Upper lobe of left lung (tissue), 6 donors: ENCODE data around the gene ITGB1BP1. TPM values are rescaled to one million over a fixed set of nuclear protein-coding genes. Genes with fewer than 3 reads are reported as not detected.

Source experiments
- ATAC-seq, 2 donors: fragments of 200-7000 bp; cut with Tn5 transposase; one replicate each; pipeline ENCODE4 v1.9.1; 2022; ENCODE audit warnings: mild to moderate bottlenecking in 2 of 2, moderate library complexity in 2 of 2; ENCODE audit not compliant: low FRiP score in 2 of 2
- DNase-seq, 2 donors: peaks; one replicate each; pipeline ENCODE4 v3.0.0-alpha.2; 2019 to 2020
- H3K27ac ChIP-seq, 4 donors: fragments of 200-600 bp; sonication (generic); one replicate each; pipeline ENCODE4 v1.5.1; 2016 to 2019
- H3K27me3 ChIP-seq, 4 donors: fragments of 200-600 bp; sonication (generic); one replicate each; pipeline ENCODE4 v1.5.1; 2017 to 2019
- H3K36me3 ChIP-seq, 4 donors: fragments of 200-600 bp; sonication (generic); one replicate each; pipeline ENCODE4 v1.5.1; 2016 to 2019
- H3K4me1 ChIP-seq, 4 donors: fragments of 200-600 bp; sonication (generic); one replicate each; pipeline ENCODE4 v1.5.1; 2018 to 2019
- H3K4me3 ChIP-seq, 4 donors: fragments of 200-600 bp; sonication (generic); one replicate each; pipeline ENCODE4 v1.5.1; 2017 to 2019; ENCODE audit warnings: mild to moderate bottlenecking in 2 of 4, moderate library complexity in 1 of 4
- H3K9me3 ChIP-seq, 4 donors: fragments of 200-600 bp; sonication (generic); one replicate each; pipeline ENCODE4 v1.5.1; 2018 to 2019
- CTCF ChIP-seq, 6 experiments: fragments of 450-650 bp in 4 of 6; fragments of 200-600 bp in 2 of 6; sonication (generic) in 2 of 6; IDR thresholded peaks; one replicate each; pipeline ENCODE4 v1.5.1; 2016 to 2019; ENCODE audit warnings: antibody characterized with exemption in 6 of 6
- EP300 ChIP-seq, 4 donors: sonication (generic); formaldehyde crosslinking; IDR thresholded peaks; one replicate each; pipeline ENCODE4 v1.5.1; 2017; ENCODE audit warnings: antibody characterized with exemption in 4 of 4, control low read depth in 2 of 4
- POLR2A ChIP-seq, 4 donors: fragments of 450-650 bp; IDR thresholded peaks; one replicate each; pipeline ENCODE4 v1.5.1; 2016 to 2017; ENCODE audit warnings: antibody characterized with exemption in 4 of 4, mild to moderate bottlenecking in 2 of 4
- POLR2AphosphoS5 ChIP-seq, 2 donors: sonication (generic); formaldehyde crosslinking; IDR thresholded peaks; one replicate each; pipeline ENCODE4 v1.5.1; 2017; ENCODE audit warnings: antibody characterized with exemption in 2 of 2
- WGBS, 2 donors: methylation state at CpG; one replicate each; pipeline ENCODE4 v1.1.5; 2017 to 2018; 5-methylcytosine and 5-hydroxymethylcytosine counted together
- total RNA-seq, 6 donors: library from RNA; depleted of rRNA in 4 of 6; stranded (reverse); fragments of >200 nt in 4 of 6; gene quantifications; one replicate each; pipeline versions ENCODE4 v1.1.0 to v1.2.1, GENCODE V29; 2016 to 2021
- donor health status: DM: no; HTN: no; CAD: no; lungs with moderate emphysema.
- donor health status: DM: no; HTN: yes; CAD: no; lungs with severe emphysema.

Gene ITGB1BP1
- total RNA-seq, 6 donors from 2014 or later, result 25.1 to 87.2 (median 39.1) TPM

- ATAC-seq, result no peak
- Histone ChIP-seq H3K36me3 (peaks cover 0 to 61% (median 8%) of the 10 kb centered on the region in 4 donors), H3K27me3 (no peaks in the 10 kb centered on the region), H3K4me1 (no peaks in the 10 kb centered on the region), H3K27ac (no peak overlapping the region), H3K9me3 (no peaks in the 10 kb centered on the region), H3K4me3 (no peak overlapping the region)
- no peak for DNase-seq
- TF ChIP-seq CTCF (IDR thresholded peaks at IDR 0.05) (no peak), EP300 (IDR thresholded peaks at IDR 0.05) (no peak), POLR2AphosphoS5 (IDR thresholded peaks at IDR 0.05) (no peak), POLR2A (IDR thresholded peaks at IDR 0.05) (no peak)
- WGBS, 2 donors, result 73 to 85% methylated on average over 4 of the region's 4 CpGs
Measured at GRCh38 chr2:9364373-9364772, 59.0 kb downstream of the ITGB1BP1 start.

- Histone ChIP-seq H3K27me3 (no peaks in the 10 kb centered on the region), H3K4me1 (no peaks in the 10 kb centered on the region), H3K36me3 (peaks cover 0 to 64% (median 0%) of the 10 kb centered on the region in 4 donors), H3K27ac (no peak overlapping the region), H3K4me3 (no peak overlapping the region), H3K9me3 (no peaks in the 10 kb centered on the region)
- TF ChIP-seq POLR2AphosphoS5 (IDR thresholded peaks at IDR 0.05) (no peak), EP300 (IDR thresholded peaks at IDR 0.05) (no peak), CTCF (IDR thresholded peaks at IDR 0.05) (no peak), POLR2A (IDR thresholded peaks at IDR 0.05) (no peak)
- ATAC-seq (no peak), DNase-seq (no peak)
- WGBS, 2 donors, result 87 to 89% methylated on average over 2 of the region's 2 CpGs
Measured at GRCh38 chr2:9360701-9361100, 62.6 kb downstream of the ITGB1BP1 start.

GRCh38 chr2:9360110-9360509, 63.2 kb downstream of the ITGB1BP1 start:
- no peaks in the 10 kb centered on the region for H3K9me3 ChIP-seq
- TF ChIP-seq EP300 (IDR thresholded peaks at IDR 0.05), result no peak
- no peaks in the 10 kb centered on the region for H3K27me3 ChIP-seq
- DNase-seq, result no peak
- H3K4me3 ChIP-seq, result no peak overlapping the region
- H3K27ac ChIP-seq, result no peak overlapping the region
- no peaks in the 10 kb centered on the region for H3K4me1 ChIP-seq
- peaks cover 0 to 58% (median 0%) of the 10 kb centered on the region in 4 donors for H3K36me3 ChIP-seq
- WGBS, 2 donors, result 82 to 100% methylated on average over 1 of the region's 1 CpG
- ATAC-seq, result no peak

GRCh38 chr2:9359463-9359862, 63.9 kb downstream of the ITGB1BP1 start:
- TF ChIP-seq POLR2AphosphoS5 (IDR thresholded peaks at IDR 0.05) (no peak), EP300 (IDR thresholded peaks at IDR 0.05) (no peak), POLR2A (IDR thresholded peaks at IDR 0.05) (no peak), CTCF (IDR thresholded peaks at IDR 0.05) (no peak)
- no peaks in the 10 kb centered on the region for H3K4me1 ChIP-seq
- H3K27ac ChIP-seq, result no peak overlapping the region
- ATAC-seq (no peak), DNase-seq (no peak)
- no peaks in the 10 kb centered on the region for H3K27me3 ChIP-seq
- peaks cover 0 to 58% (median 0%) of the 10 kb centered on the region in 4 donors for H3K36me3 ChIP-seq
- no peaks in the 10 kb centered on the region for H3K9me3 ChIP-seq
- 92 to 97% methylated on average over 4 of the region's 4 CpGs for WGBS, 2 donors
- no peak overlapping the region for H3K4me3 ChIP-seq

- Histone ChIP-seq H3K27me3 (no peaks in the 10 kb centered on the region), H3K9me3 (no peaks in the 10 kb centered on the region), H3K27ac (no peak overlapping the region), H3K36me3 (peaks cover 0 to 58% (median 0%) of the 10 kb centered on the region in 4 donors), H3K4me1 (no peaks in the 10 kb centered on the region), H3K4me3 (no peak overlapping the region)
- 61 to 65% methylated on average over 1 of the region's 1 CpG for whole genome bisulfite sequencing, 2 donors
- no peak for TF ChIP-seq EP300 (IDR thresholded peaks at IDR 0.05)
- DNase-seq (no peak), ATAC-seq (no peak)
Measured at GRCh38 chr2:9358846-9359245, 64.5 kb downstream of the ITGB1BP1 start.

GRCh38 chr2:9356261-9356660, 67.1 kb downstream of the ITGB1BP1 start:
- H3K27ac ChIP-seq, result no peak overlapping the region
- peaks cover 0 to 73% (median 13%) of the 10 kb centered on the region in 4 donors for H3K36me3 ChIP-seq
- H3K9me3 ChIP-seq, result no peaks in the 10 kb centered on the region
- no peaks in the 10 kb centered on the region for H3K27me3 ChIP-seq
- no peak for DNase-seq
- no peak for TF ChIP-seq POLR2AphosphoS5 (IDR thresholded peaks at IDR 0.05)
- no peak for TF ChIP-seq EP300 (IDR thresholded peaks at IDR 0.05)
- TF ChIP-seq CTCF (IDR thresholded peaks at IDR 0.05), result no peak
- TF ChIP-seq POLR2A (IDR thresholded peaks at IDR 0.05), result no peak
- no peaks in the 10 kb centered on the region for H3K4me1 ChIP-seq
- no peak overlapping the region for H3K4me3 ChIP-seq
- 75 to 81% methylated on average over 11 of the region's 11 CpGs for WGBS, 2 donors
- no peak for ATAC-seq
